GM12875 (cell line): ENCODE measurements around the gene FAM83E.

Experiments used
- H3K4me3 ChIP-seq: one replicate; pipeline ENCODE4 v1.5.1; 2011; ENCODE audit warnings: low read depth, low read length, control low read depth
- TF ChIP-seq, protein P1 (sequence below): IDR thresholded peaks from 2 replicates; pipeline ENCODE4 v1.5.1; 2011; ENCODE audit warnings: low read depth, mild to moderate bottlenecking, control low read depth, inconsistent platforms, low read length, moderate library complexity, borderline replicate concordance; ENCODE audit not compliant: insufficient read depth

Gene FAM83E

DNA sequence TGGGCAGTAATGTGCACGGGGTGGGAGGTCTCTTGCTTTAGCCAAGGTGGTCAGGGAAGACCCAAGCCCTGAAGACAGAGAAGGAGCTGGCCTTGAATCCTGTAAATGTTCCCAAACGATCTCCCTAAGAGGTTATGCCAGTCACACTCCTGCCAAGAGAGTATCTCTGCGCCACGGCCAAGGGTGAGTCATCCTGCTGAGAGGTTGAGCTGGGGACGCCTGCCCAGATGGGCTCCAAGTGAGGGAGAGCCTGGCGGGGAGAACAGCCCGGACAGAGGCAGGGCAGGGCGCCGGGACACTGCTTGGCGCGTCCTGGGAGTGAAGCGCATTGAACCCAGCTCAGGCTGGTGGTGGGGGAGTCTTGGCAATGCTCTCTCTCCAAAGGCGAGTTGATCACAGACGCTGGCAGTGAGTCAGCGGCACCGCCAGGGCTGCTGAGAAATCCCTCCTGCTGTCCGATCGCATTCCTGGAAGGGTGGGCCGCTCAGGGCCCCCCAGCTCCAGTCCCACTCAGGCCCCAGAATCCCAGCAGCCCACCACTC is 46.5 kb downstream of the FAM83E start:
- TF ChIP-seq, protein P1, sequence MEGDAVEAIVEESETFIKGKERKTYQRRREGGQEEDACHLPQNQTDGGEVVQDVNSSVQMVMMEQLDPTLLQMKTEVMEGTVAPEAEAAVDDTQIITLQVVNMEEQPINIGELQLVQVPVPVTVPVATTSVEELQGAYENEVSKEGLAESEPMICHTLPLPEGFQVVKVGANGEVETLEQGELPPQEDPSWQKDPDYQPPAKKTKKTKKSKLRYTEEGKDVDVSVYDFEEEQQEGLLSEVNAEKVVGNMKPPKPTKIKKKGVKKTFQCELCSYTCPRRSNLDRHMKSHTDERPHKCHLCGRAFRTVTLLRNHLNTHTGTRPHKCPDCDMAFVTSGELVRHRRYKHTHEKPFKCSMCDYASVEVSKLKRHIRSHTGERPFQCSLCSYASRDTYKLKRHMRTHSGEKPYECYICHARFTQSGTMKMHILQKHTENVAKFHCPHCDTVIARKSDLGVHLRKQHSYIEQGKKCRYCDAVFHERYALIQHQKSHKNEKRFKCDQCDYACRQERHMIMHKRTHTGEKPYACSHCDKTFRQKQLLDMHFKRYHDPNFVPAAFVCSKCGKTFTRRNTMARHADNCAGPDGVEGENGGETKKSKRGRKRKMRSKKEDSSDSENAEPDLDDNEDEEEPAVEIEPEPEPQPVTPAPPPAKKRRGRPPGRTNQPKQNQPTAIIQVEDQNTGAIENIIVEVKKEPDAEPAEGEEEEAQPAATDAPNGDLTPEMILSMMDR, result no peak
- no peak overlapping the region for H3K4me3 ChIP-seq

DNA sequence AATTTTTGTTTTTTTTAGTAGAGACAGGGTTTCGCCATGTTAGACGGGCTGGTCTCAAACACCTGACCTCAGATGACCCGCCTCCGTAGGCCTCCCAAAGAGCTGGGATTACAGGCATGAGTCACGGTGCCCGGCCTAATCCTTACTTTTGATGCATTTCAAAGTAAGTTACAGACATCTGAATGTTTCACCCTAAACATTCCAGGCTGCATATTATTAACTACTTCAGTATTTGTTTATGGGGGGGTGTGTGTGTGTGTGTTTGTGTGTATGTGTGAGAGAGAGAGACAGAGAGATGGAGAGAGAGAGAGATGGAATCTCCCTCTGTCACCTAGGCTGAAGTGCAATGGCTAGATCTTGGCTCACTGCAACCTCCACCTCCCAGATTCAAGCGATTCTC is 49.8 kb downstream of the FAM83E start:
- H3K4me3 ChIP-seq, result no peak overlapping the region
- TF ChIP-seq, protein P1, result no peak
